ENCODE measurements around the gene TTC22. TPM values are rescaled to one million over a fixed set of nuclear protein-coding genes. Genes with fewer than 3 reads are reported as not detected.

The TTC22 gene
- total RNA-seq, 1 donor, result under 0.01 TPM

- H3K4me3 ChIP-seq (ENCODE audit: low read depth, low read length), result no peak overlapping the region
- no peak for DNase-seq (ENCODE audit: low read depth)
- no peak for TF ChIP-seq CTCF (IDR thresholded peaks at IDR 0.05; ENCODE audit: insufficient read depth, low read length)
Observed at GRCh38 chr1:54819733-54820132, 18.6 kb upstream of the TTC22 start.

GRCh38 chr1:54819195-54819536 lies 18.0 kb upstream of the TTC22 start:
- H3K4me3 ChIP-seq (ENCODE audit: low read depth, low read length), result no peak overlapping the region
- no peak for DNase-seq (ENCODE audit: low read depth)
- no peak for TF ChIP-seq CTCF (IDR thresholded peaks at IDR 0.05; ENCODE audit: insufficient read depth, low read length)

- no peak overlapping the region for H3K4me3 ChIP-seq (ENCODE audit: low read depth, low read length)
- peak; percentile 43 for DNase-seq (ENCODE audit: low read depth)
- no peak for TF ChIP-seq CTCF (IDR thresholded peaks at IDR 0.05; ENCODE audit: insufficient read depth, low read length)
Observed at GRCh38 chr1:54818461-54819194, 17.5 kb upstream of the TTC22 start.

- no peak overlapping the region for H3K4me3 ChIP-seq (ENCODE audit: low read depth, low read length)
- DNase-seq (ENCODE audit: low read depth), result no peak
- TF ChIP-seq CTCF (IDR thresholded peaks at IDR 0.05; ENCODE audit: insufficient read depth, low read length), result no peak
Observed at GRCh38 chr1:54816951-54817350, 15.8 kb upstream of the TTC22 start.

- no peak for DNase-seq (ENCODE audit: low read depth)
- H3K4me3 ChIP-seq (ENCODE audit: low read depth, low read length), result no peak overlapping the region
- TF ChIP-seq CTCF (IDR thresholded peaks at IDR 0.05; ENCODE audit: insufficient read depth, low read length), result no peak
Observed at GRCh38 chr1:54816130-54816529, 15.0 kb upstream of the TTC22 start.

- H3K4me3 ChIP-seq (ENCODE audit: low read depth, low read length), result no peak overlapping the region
- TF ChIP-seq CTCF (IDR thresholded peaks at IDR 0.05; ENCODE audit: insufficient read depth, low read length), result no peak
- DNase-seq (ENCODE audit: low read depth), result no peak
Observed at GRCh38 chr1:54815086-54815876, 14.2 kb upstream of the TTC22 start.
